Fibroblast of lung (primary cell): ENCODE data around the gene ECI1.

ENCODE experiments used
- EZH2 ChIP-seq: IDR thresholded peaks from 2 replicates; pipeline ENCODE4 v1.5.1; 2012; ENCODE audit warnings: low read length, control low read depth, mild to moderate bottlenecking; ENCODE audit errors: missing control alignments
- TF ChIP-seq, protein P1 (sequence below), 2 donors: IDR thresholded peaks in 1 of 2; conservative IDR thresholded peaks in 1 of 2; 1 replicate in 1 of 2; 2 replicates in 1 of 2; pipeline ENCODE4 v1.5.1; 2011 to 2012; ENCODE audit warnings: low read length in 2 of 2, control low read depth in 1 of 2, inconsistent platforms in 1 of 2, low read depth in 1 of 2, mild to moderate bottlenecking in 1 of 2

DNA sequence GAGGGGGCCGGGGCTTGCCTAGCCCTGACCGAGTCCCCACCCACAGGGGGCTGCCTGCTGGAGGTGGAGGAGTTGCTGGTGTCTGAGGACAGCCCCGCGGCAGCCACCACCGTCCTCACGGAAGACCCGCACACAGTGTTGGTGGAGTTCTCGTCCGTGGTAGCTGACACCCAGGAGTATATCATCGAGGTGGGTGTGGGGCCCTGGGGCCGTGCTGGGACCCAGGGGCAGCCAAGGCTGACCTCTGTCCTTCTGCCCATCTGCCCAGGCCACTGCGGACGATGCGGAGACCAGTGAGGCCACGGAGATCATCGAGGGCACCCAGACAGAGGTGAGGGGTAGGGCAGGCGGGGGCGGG lies 16.6 kb downstream of the ECI1 start:
- TF ChIP-seq, protein P1, sequence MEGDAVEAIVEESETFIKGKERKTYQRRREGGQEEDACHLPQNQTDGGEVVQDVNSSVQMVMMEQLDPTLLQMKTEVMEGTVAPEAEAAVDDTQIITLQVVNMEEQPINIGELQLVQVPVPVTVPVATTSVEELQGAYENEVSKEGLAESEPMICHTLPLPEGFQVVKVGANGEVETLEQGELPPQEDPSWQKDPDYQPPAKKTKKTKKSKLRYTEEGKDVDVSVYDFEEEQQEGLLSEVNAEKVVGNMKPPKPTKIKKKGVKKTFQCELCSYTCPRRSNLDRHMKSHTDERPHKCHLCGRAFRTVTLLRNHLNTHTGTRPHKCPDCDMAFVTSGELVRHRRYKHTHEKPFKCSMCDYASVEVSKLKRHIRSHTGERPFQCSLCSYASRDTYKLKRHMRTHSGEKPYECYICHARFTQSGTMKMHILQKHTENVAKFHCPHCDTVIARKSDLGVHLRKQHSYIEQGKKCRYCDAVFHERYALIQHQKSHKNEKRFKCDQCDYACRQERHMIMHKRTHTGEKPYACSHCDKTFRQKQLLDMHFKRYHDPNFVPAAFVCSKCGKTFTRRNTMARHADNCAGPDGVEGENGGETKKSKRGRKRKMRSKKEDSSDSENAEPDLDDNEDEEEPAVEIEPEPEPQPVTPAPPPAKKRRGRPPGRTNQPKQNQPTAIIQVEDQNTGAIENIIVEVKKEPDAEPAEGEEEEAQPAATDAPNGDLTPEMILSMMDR (conservative IDR thresholded peaks at IDR 0.05 in 1 of 2, IDR thresholded peaks at IDR 0.05 in 1 of 2; ENCODE audit: low read depth in 1 of 2, low read length in 2 of 2) = no peak
- no peak for TF ChIP-seq EZH2
